Esophagus muscularis mucosa (tissue), 4 donors: ENCODE measurements around the gene NPFF.

Experiments used
- EP300 ChIP-seq: sonication (generic); formaldehyde crosslinking; IDR thresholded peaks from one replicate; pipeline ENCODE4 v1.6.1; 2017; ENCODE audit warnings: antibody characterized with exemption
- POLR2A ChIP-seq: fragments of 450-650 bp; IDR thresholded peaks from one replicate; pipeline ENCODE4 v1.6.1; 2017; ENCODE audit warnings: antibody characterized with exemption, moderate library complexity, mild to moderate bottlenecking, low read depth
- POLR2AphosphoS5 ChIP-seq, 2 donors: sonication (generic); formaldehyde crosslinking; IDR thresholded peaks; one replicate each; pipeline ENCODE4 v1.6.1; 2017; ENCODE audit warnings: antibody characterized with exemption in 2 of 2
- TF ChIP-seq, protein P1 (sequence below), 3 experiments: fragments of 200-600 bp in 2 of 3; fragments of 450-650 bp in 1 of 3; sonication (generic) in 2 of 3; IDR thresholded peaks; one replicate each; pipeline ENCODE4 v1.5.1; 2017 to 2019; ENCODE audit warnings: antibody characterized with exemption in 3 of 3, mild to moderate bottlenecking in 2 of 3, moderate library complexity in 1 of 3

DNA sequence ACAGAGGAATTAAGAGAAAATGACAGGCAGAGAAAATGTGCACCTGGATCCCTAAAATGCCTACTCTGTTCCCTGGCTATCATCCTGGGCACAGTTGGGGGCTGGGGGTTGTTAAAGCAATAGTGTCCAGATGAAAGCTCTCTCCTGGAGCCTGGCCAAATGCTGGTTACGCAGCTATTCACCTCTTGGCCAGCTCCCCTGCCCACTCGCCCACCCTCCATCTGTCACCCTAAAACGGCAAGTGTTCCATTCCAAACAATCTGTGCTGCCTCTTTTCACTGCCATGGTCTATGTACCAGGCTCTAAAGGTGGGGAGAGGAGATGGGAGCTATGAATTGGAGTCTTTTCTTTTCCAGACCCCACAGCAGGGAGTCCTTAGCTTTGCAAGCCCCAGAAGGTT, 24.7 kb upstream of the NPFF start:
- TF ChIP-seq POLR2A, result no peak
- TF ChIP-seq, protein P1, sequence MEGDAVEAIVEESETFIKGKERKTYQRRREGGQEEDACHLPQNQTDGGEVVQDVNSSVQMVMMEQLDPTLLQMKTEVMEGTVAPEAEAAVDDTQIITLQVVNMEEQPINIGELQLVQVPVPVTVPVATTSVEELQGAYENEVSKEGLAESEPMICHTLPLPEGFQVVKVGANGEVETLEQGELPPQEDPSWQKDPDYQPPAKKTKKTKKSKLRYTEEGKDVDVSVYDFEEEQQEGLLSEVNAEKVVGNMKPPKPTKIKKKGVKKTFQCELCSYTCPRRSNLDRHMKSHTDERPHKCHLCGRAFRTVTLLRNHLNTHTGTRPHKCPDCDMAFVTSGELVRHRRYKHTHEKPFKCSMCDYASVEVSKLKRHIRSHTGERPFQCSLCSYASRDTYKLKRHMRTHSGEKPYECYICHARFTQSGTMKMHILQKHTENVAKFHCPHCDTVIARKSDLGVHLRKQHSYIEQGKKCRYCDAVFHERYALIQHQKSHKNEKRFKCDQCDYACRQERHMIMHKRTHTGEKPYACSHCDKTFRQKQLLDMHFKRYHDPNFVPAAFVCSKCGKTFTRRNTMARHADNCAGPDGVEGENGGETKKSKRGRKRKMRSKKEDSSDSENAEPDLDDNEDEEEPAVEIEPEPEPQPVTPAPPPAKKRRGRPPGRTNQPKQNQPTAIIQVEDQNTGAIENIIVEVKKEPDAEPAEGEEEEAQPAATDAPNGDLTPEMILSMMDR (IDR thresholded peaks at IDR 0.05), result no peak
- TF ChIP-seq POLR2AphosphoS5 (IDR thresholded peaks at IDR 0.05), result no peak
- TF ChIP-seq EP300, result no peak
